ENCODE data around the gene OBI1. TPM values are rescaled to one million over a fixed set of nuclear protein-coding genes. Genes with fewer than 3 reads are reported as not detected.

OBI1 gene, protein sequence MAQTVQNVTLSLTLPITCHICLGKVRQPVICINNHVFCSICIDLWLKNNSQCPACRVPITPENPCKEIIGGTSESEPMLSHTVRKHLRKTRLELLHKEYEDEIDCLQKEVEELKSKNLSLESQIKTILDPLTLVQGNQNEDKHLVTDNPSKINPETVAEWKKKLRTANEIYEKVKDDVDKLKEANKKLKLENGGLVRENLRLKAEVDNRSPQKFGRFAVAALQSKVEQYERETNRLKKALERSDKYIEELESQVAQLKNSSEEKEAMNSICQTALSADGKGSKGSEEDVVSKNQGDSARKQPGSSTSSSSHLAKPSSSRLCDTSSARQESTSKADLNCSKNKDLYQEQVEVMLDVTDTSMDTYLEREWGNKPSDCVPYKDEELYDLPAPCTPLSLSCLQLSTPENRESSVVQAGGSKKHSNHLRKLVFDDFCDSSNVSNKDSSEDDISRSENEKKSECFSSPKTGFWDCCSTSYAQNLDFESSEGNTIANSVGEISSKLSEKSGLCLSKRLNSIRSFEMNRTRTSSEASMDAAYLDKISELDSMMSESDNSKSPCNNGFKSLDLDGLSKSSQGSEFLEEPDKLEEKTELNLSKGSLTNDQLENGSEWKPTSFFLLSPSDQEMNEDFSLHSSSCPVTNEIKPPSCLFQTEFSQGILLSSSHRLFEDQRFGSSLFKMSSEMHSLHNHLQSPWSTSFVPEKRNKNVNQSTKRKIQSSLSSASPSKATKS
- 13.5 and 22.8 TPM in 2 replicates for total RNA-seq

DNA sequence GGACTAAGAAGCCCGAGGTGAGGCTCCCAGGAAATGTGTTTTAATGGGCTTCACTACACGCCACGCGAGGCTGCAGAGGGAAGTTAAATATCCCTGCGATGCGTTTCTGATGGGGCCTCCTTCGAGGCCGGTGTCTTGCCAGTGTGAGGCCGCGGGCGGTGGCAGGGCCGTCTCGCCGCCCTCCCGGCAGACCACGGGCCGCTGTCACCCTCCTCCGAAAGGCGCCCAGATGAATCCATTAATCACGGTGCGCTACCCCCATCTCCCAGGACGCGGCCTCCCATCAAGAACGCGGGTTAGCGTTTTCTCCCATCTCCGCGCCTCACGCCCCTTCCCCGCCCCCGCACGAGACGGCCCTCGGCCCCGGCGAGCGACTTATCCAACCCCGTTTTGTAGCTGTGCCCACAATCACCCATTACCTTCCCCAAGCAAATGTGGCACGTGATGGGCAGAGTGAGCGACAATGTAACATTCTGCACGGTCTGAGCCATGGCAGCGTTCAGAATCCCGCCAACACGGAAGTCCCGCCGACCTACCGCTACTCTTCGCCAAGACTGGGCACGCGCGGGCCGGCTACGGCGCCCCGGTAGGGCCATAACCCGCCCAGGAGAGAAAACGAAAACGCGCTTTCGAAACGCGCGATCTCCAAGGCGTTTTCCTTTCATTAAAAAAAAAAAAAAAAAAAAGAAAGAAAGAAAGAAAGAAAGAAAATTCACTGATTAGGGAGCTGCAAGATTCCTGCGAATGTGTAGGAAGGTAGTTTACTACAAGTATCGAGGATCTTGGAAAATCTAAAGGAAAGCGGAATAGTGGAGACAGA lies at the start of gene OBI1:
TSS of gene OBI1 (minus strand) at position 526 of the 820 bp plus-strand sequence. CDS start at position 491, 35 bp downstream.

DNA sequence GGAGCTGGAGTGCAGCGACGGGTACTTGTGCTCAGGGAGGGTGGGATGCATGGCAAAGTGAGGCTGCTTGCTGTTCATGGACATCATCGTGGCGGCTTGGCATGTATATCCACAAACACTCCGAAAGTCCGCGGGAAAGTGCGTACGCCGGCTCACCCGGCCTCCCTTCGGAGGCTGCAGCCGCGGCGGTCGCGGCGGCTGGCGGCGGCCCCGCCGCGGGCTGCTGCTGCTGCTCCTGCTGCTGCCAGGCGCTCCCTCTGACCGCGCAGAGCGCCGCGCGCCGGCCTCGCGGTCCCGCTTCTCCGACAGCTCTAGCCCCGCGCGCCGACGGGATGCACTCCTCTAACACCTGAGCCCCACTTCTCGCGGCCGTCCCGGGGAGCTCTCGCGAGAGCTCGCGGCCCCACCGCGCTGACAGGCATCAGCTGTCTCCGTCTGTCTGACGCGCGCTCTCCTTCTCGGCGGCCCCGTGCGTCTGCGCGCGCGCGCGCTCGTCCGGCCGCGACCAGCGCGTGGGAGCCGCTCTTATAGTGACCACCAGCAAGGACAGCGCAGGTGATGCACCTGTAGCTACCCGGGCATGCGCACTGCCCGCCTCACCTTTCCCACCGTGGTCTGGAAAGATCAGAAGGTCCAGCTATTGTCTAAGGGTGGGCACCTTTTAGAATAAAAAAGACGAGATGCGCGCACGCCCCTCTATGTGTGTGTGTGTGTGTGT lies 55.6 kb downstream of the OBI1 start, which contains the start of gene POU4F1:
TSS of gene POU4F1 (minus strand) at position 313 of the 718 bp plus-strand sequence. CDS start at position 87, 226 bp downstream.

Other genes with a start within 250 kb of the OBI1 start
- under 0.01 TPM in 1 of 2 replicates, not detected in the other for gene POU4F1, start 55.6 kb downstream of the OBI1 start, total RNA-seq

Measured in regular cardiac myocyte (primary cell).